T-helper 9 cell (primary cell): ENCODE results near the gene TRMU.

Source experiments
- DNase-seq: peaks from one replicate; pipeline ENCODE4 v3.0.0-alpha.2; 2020

The TRMU gene

GRCh38 chr22:46337870-46338269, 2.4 kb downstream of the TRMU start:
- no peak for DNase-seq

GRCh38 chr22:46338636-46339035, 3.1 kb downstream of the TRMU start:
- no peak for DNase-seq

- DNase-seq = no peak
Observed at GRCh38 chr22:46339956-46340355, 4.4 kb downstream of the TRMU start.

DNA sequence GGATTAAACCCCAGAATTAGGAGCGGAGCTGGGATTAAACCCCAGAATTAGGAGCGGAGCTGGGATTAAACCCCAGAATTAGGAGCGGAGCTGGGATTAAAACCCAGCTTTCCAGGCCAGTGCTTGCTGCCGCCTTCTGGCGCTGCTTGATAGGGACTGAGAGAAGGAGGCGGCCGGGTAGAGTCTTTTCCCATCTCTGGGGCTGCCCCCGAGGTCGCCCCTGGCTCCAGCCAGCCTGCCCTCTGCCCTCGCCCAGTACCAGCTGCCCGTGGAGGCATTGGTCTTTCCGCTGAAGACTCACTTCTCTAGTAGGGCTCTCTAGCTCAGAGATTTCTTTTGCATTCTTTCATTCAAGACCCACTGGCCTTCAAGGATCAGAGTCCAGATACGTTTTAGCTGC, 5.2 kb downstream of the TRMU start:
- DNase-seq = no peak

- no peak for DNase-seq
Observed at GRCh38 chr22:46346680-46347405, 11.3 kb downstream of the TRMU start.

GRCh38 chr22:46347646-46348045, 12.1 kb downstream of the TRMU start:
- no peak for DNase-seq

- DNase-seq = no peak
Observed at GRCh38 chr22:46348099-46348695, 12.7 kb downstream of the TRMU start.

- DNase-seq = no peak
Observed at GRCh38 chr22:46349238-46349637, 13.7 kb downstream of the TRMU start.

DNA sequence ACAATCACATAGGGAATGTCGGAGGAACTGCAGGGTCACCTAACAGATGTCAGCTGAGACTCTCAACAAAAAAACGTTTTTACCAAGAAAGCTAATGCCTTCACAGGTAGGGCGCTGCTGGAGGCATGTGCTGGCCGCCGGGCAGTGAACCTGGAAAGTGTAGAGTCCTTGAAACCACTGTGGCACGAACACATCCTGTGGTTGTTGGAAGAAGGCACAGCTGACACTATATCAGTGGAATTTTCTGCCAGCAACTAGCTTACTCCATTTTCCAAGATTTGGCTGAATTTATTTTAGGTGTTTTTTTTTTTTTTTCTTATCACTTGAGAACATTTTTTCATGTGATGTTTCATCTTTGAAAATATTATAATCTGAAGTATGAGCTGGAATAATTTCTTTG, 14.2 kb downstream of the TRMU start:
- no peak for DNase-seq

- no peak for DNase-seq
Observed at GRCh38 chr22:46350121-46350520, 14.6 kb downstream of the TRMU start.

DNA sequence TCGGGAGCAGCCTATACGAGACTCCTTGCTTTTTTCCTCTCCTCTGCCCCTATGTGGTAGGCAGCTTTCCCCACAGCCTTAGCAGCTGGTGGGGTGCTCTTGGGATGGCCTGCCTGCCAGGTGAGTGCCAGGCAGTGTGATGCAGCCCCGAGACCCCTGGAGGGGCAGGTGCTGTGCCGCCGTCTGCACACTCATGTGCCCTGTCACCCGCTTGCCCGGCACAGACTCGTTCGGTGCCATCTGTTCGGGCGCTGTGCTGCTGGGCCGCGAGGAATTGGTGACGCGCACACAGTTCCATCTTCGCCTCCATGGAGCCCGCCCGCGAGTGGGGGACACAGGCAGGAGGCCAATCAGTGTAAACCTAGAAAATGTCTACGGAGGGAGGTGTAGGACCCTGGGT, 15.1 kb downstream of the TRMU start:
- no peak for DNase-seq

GRCh38 chr22:46351131-46351735, 15.7 kb downstream of the TRMU start:
- no peak for DNase-seq

- DNase-seq = no peak
Observed at GRCh38 chr22:46351767-46352166, 16.3 kb downstream of the TRMU start.

GRCh38 chr22:46352276-46352675, 16.8 kb downstream of the TRMU start:
- no peak for DNase-seq

DNA sequence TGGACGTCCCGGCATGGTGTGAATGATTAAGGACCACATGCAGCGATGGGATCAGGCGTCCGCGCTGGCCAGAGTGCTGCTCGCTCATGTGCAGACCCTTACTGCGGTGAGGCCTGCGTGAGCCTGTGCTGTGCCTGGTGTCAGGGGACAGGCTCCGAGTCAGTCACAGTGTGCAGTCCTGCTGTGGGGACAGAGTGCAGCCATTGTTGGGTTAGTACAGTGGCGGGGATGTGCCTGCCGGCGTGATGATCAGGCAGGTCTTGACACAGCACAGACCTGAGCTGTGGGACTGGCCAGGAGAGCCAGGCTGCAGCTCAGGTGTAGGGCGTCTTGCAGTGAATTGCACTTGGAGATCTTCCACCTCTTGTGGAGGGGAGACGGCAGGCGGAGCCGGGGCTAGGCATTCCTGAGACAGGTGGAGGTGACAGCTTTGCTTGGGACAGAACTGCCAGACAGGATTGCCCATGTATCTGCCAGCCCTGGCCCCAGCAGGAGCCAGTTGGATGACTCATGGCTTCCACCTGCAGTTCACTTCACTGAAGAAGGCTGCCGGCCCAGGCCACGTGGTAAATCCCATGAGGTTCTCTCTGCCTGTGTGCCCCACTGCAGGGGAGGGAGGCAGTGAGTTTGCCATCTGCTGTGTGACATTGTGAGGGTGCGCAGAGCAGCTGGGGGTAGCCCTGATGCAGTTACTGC, 17.3 kb downstream of the TRMU start:
- no peak for DNase-seq

- no peak for DNase-seq
Observed at GRCh38 chr22:46353483-46354105, 18.1 kb downstream of the TRMU start.

DNA sequence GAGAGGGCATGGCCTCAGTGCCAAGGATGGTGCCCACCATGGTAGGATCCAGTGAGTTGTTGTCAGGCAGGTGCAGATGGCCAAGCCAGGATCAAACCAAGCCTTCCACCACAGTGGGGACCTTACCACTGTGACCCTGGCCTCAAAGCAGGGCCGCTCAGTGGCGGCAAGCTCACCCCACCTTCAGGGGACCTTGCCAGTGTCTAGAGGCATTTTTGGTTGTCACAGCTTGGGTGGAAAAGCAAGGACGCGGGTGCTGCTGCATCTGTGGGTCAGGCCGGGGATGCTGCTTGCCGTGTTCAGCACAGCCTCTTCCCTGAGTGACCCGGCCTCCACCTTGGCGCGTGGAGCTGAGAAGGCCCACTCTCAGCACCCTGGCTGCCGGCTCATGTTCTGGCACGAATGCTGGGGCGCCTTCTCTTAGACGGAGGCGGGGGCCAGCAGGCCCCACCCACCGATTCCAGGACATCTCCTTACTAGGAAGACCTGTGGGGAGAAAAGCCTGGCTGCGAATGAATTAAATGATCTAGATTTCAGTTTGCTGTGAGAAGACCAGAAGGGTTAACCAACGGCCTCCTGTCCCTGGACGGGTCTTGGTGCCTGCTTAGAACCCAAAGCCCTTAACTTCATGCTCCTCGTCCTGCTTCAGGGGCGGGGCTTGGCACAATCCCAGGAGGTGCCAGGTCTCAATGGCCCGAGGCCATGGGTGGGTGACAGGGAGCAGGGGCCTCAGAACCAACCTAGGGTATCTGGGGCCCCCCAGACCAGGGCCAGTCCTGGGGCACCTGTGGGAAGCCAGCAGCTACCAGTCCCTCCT, 18.9 kb downstream of the TRMU start:
- no peak for DNase-seq

GRCh38 chr22:46354993-46355305, 19.4 kb downstream of the TRMU start:
- no peak for DNase-seq

DNA sequence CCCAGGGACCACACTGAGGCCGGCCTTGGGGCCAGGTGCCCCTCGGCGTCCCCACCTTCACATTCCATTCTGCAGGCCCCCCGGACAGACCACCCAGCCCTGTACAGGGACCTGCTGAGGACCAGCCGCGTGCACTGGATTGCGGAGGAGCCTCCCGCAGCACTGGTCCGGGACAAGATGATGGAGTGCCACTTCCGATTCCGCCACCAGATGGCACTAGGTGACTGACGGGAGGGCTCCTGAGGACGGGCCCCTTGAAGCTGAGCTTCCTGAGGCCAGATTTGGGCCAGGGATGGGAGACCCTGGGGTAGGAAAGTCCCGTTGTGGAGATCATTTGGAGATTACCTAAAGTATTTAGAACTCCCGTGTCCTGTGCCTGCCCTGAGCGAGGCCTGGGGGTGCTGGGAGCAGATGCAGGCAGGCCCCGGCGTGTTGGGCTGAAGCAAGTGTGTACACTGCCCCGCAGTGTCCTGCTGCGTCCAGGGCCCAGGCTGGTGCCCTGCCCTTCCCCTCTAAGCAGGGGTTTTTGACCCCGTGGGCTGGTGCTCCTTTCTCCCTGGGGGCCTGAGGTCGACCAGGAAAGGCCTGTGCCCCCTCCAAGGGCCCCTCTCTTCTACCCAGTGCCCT, 20.0 kb downstream of the TRMU start:
- peak; percentile 32 for DNase-seq

GRCh38 chr22:46355996-46356471, 20.5 kb downstream of the TRMU start:
- no peak for DNase-seq

GRCh38 chr22:46356496-46357480, 21.3 kb downstream of the TRMU start:
- DNase-seq = no peak
